ENCODE data around the gene PDE4DIP.
"Not testable (repeated sequence)": the region's sequence is repeated elsewhere in the genome, so short reads cannot be mapped to it uniquely, and the experiment has no call there.

DNA sequence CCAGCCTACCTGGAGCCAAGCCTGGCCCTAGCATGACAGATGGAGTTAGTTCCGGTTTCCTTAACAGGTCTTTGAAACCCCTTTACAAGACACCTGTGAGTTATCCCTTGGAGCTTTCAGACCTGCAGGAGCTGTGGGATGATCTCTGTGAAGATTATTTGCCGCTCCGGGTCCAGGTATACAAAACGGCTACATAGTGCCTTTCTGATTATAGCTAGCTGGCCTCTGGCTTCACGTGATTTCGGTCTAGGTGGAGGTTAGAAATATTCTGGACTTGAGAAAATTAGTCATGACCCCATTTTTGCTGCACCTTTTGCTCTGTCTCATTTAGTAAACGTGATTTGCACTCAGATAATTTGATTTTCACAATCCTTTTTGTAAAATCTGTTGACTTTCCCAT lies 109.5 kb downstream of the PDE4DIP start:
- TF ChIP-seq, protein P1, sequence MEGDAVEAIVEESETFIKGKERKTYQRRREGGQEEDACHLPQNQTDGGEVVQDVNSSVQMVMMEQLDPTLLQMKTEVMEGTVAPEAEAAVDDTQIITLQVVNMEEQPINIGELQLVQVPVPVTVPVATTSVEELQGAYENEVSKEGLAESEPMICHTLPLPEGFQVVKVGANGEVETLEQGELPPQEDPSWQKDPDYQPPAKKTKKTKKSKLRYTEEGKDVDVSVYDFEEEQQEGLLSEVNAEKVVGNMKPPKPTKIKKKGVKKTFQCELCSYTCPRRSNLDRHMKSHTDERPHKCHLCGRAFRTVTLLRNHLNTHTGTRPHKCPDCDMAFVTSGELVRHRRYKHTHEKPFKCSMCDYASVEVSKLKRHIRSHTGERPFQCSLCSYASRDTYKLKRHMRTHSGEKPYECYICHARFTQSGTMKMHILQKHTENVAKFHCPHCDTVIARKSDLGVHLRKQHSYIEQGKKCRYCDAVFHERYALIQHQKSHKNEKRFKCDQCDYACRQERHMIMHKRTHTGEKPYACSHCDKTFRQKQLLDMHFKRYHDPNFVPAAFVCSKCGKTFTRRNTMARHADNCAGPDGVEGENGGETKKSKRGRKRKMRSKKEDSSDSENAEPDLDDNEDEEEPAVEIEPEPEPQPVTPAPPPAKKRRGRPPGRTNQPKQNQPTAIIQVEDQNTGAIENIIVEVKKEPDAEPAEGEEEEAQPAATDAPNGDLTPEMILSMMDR (IDR thresholded peaks at IDR 0.05; ENCODE audit: poor library complexity, severe bottlenecking): not testable (repeated sequence)
- TF ChIP-seq POLR2AphosphoS5 (IDR thresholded peaks at IDR 0.05); RAD21 (conservative IDR thresholded peaks at IDR 0.05); TAF1 (IDR thresholded peaks at IDR 0.05; ENCODE audit: low read depth); EZH2 (IDR thresholded peaks at IDR 0.05; ENCODE audit: borderline replicate concordance, insufficient read depth, low read length, poor library complexity, severe bottlenecking): not testable (repeated sequence)

Data from neural cell (in vitro differentiated cells).